ENCODE data around the gene PMM2. TPM values are rescaled to one million over a fixed set of nuclear protein-coding genes. Genes with fewer than 3 reads are reported as not detected.

The PMM2 gene
- total and polyA plus RNA-seq, 2 donors from 2014 or later: 21.5 to 39.5 TPM

DNA sequence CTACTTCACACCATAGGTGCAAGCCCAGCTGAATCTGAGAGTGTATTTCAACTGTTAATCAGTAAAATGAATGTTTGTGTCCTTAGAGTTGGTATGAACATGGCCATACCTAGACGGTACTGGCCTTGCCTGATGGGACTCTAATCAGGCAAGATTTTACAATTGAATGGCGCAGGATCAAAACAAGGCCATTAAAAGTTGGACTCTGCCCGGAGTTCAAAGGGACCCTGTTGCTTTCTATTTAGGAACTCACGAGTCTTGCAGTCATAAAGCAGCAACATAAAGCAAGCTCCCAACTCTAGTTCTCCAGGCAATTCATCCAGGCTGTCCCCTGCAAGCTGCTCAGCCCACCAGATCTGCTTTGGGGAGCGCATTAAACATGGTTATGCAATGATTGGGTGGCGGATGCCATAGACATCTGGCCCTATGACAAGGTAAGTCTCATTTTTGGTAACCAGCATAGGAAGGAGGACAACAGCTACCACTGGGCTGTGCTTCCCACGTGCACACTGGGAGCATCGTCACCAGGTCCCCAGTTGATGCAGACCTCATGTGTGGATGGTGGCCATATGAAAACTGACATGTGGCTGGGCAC is 9.0 kb upstream of the PMM2 start:
- no peaks in the 10 kb centered on the region for H3K36me3 ChIP-seq (ENCODE audit: control insufficient read depth in 2 of 3, insufficient read depth in 3 of 3, low read length in 3 of 3)
- peak overlapping the region; percentile 45 to 79 for H3K27ac ChIP-seq (ENCODE audit: low read depth in 2 of 2, low read length in 2 of 2)
- no peaks in the 10 kb centered on the region for H3K27me3 ChIP-seq (ENCODE audit: control insufficient read depth, insufficient read depth, low read length)
- no peak for FAIRE-seq
- H3K4me3 ChIP-seq (ENCODE audit: low read length in 3 of 3): peak overlapping the region in 2 of 3 donors; percentile 60 to 72
- no peaks in the 10 kb centered on the region for H3K9me3 ChIP-seq (ENCODE audit: control insufficient read depth in 2 of 3, insufficient read depth in 1 of 3, low read length in 3 of 3)
- intact Hi-C loops (cut with DNase I): loop anchor here (10.0 kb wide), 1 partner anchor 124 kb away; no protein-coding TSS in a partner anchor
- DNase-seq: peak in 3 of 5 donors; percentile 23 to 76 (median 48)
- H3K4me1 ChIP-seq (ENCODE audit: control insufficient read depth in 2 of 3, insufficient read depth in 2 of 3, low read depth in 1 of 3, low read length in 3 of 3): peaks cover 0 to 3% (median 0%) of the 10 kb centered on the region in 3 donors
- H3K9ac ChIP-seq (ENCODE audit: low read length in 3 of 3): peak overlapping the region in 1 of 3 donors; percentile 42
- TF ChIP-seq, protein P1, sequence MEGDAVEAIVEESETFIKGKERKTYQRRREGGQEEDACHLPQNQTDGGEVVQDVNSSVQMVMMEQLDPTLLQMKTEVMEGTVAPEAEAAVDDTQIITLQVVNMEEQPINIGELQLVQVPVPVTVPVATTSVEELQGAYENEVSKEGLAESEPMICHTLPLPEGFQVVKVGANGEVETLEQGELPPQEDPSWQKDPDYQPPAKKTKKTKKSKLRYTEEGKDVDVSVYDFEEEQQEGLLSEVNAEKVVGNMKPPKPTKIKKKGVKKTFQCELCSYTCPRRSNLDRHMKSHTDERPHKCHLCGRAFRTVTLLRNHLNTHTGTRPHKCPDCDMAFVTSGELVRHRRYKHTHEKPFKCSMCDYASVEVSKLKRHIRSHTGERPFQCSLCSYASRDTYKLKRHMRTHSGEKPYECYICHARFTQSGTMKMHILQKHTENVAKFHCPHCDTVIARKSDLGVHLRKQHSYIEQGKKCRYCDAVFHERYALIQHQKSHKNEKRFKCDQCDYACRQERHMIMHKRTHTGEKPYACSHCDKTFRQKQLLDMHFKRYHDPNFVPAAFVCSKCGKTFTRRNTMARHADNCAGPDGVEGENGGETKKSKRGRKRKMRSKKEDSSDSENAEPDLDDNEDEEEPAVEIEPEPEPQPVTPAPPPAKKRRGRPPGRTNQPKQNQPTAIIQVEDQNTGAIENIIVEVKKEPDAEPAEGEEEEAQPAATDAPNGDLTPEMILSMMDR (IDR thresholded peaks at IDR 0.05; ENCODE audit: borderline replicate concordance, extremely low read depth, insufficient read depth): no peak

DNA sequence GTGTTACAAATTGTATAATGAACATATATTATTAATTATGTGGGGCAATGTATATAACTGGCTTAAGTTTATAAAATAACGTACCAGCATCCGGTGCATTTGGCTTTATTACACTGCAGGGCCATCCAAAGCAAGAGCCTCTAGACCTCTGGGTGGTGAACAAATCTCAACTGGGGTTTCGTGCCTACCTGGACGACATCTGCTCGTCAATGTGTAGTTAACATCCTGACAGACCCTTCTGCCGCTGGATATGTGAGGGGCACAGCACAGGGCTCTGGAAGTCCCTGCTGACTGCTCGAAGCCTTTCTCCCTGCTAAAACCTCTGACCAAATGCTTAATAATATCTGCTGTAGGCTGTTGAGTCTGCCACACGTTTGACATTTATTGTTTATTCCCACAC is 2.5 kb upstream of the PMM2 start:
- no peaks in the 10 kb centered on the region for H3K27me3 ChIP-seq (ENCODE audit: control insufficient read depth, insufficient read depth, low read length)
- H3K4me1 ChIP-seq (ENCODE audit: control insufficient read depth in 2 of 3, insufficient read depth in 2 of 3, low read depth in 1 of 3, low read length in 3 of 3): peaks cover 0 to 13% (median 12%) of the 10 kb centered on the region in 3 donors
- H3K9ac ChIP-seq (ENCODE audit: low read length in 3 of 3): no peak overlapping the region
- TF ChIP-seq, protein P1 (IDR thresholded peaks at IDR 0.05; ENCODE audit: borderline replicate concordance, extremely low read depth, insufficient read depth): no peak
- H3K4me3 ChIP-seq (ENCODE audit: low read length in 3 of 3): no peak overlapping the region
- no peak for FAIRE-seq
- no peaks in the 10 kb centered on the region for H3K36me3 ChIP-seq (ENCODE audit: control insufficient read depth in 2 of 3, insufficient read depth in 3 of 3, low read length in 3 of 3)
- H3K27ac ChIP-seq (ENCODE audit: low read depth in 2 of 2, low read length in 2 of 2): no peak overlapping the region
- intact Hi-C loops (cut with DNase I): no loop called here
- DNase-seq: no peak
- H3K9me3 ChIP-seq (ENCODE audit: control insufficient read depth in 2 of 3, insufficient read depth in 1 of 3, low read length in 3 of 3): no peaks in the 10 kb centered on the region

DNA sequence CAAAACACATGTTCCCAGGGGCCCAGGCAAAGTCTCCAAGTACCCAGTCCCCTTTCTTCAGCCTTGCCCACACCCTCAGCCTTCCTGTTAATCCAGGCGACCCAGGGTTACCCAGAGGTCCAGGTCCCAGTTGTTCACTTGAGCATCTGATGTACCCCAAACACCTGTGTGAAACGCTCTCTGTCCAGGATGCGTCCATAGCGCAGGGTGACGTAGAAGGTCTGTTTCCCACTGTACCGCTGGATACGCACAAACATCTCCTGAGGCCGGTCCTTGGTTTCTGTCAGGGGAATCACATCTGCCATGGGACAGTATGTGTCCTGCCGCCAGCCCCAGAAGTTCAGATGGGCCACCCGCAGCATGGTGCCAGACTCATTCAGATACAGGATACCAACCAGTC is 1.8 kb upstream of the PMM2 start:
- no peak overlapping the region for H3K9ac ChIP-seq (ENCODE audit: low read length in 3 of 3)
- H3K4me3 ChIP-seq (ENCODE audit: low read length in 3 of 3): no peak overlapping the region
- TF ChIP-seq, protein P1 (IDR thresholded peaks at IDR 0.05; ENCODE audit: borderline replicate concordance, extremely low read depth, insufficient read depth): no peak
- intact Hi-C loops (cut with DNase I): no loop called here
- DNase-seq (no peak), FAIRE-seq (no peak)
- H3K27ac ChIP-seq (ENCODE audit: low read depth in 2 of 2, low read length in 2 of 2): no peak overlapping the region
- H3K36me3 ChIP-seq (ENCODE audit: control insufficient read depth in 2 of 3, insufficient read depth in 3 of 3, low read length in 3 of 3): no peaks in the 10 kb centered on the region
- H3K9me3 ChIP-seq (ENCODE audit: control insufficient read depth in 2 of 3, insufficient read depth in 1 of 3, low read length in 3 of 3): no peaks in the 10 kb centered on the region
- no peaks in the 10 kb centered on the region for H3K27me3 ChIP-seq (ENCODE audit: control insufficient read depth, insufficient read depth, low read length)
- H3K4me1 ChIP-seq (ENCODE audit: control insufficient read depth in 2 of 3, insufficient read depth in 2 of 3, low read depth in 1 of 3, low read length in 3 of 3): peaks cover 0 to 13% (median 13%) of the 10 kb centered on the region in 3 donors

All from kidney (tissue), 14 donors.